K562 (cell line): ENCODE data around the gene HNMT. TPM values are rescaled to one million over a fixed set of nuclear protein-coding genes. Genes with fewer than 3 reads are reported as not detected.

Experiments
- BRCA1 ChIP-seq, 2 experiments: fragments of 450-650 bp in 1 of 2; sonication (generic) in 1 of 2; formaldehyde crosslinking in 1 of 2; IDR thresholded peaks; 2 replicates each; pipeline versions ENCODE4 v1.5.0 to v1.6.1; 2017 to 2020; ENCODE audit warnings: mild to moderate bottlenecking in 1 of 2, missing genetic modification reagents in 1 of 2
- MTA2 ChIP-seq: fragments of 450-650 bp; IDR thresholded peaks from 2 replicates; pipeline ENCODE4 v1.6.1; 2016; ENCODE audit warnings: low read depth
- NELFE ChIP-seq: IDR thresholded peaks from 2 replicates; pipeline ENCODE4 v1.6.1; 2011; ENCODE audit warnings: mild to moderate bottlenecking; ENCODE audit not compliant: insufficient read depth, insufficient read length
- NR2C2 ChIP-seq, 2 experiments: fragments of 200-800 bp in 1 of 2; sonication (Bioruptor generic) in 1 of 2; sonication (generic) in 1 of 2; formaldehyde crosslinking in 1 of 2; IDR thresholded peaks; 2 replicates each; pipeline versions ENCODE4 v1.6.1 to v1.8.0; 2016 to 2022; ENCODE audit warnings: mild to moderate bottlenecking in 1 of 2, missing compliant biosample characterization in 1 of 2, missing genetic modification characterization in 1 of 2, missing genetic modification reagents in 1 of 2
- SMARCA4 ChIP-seq: fragments of 450-650 bp; IDR thresholded peaks from 2 replicates; pipeline ENCODE4 v1.6.1; 2016
- TCF7L2 ChIP-seq: fragments of 150-350 bp; IDR thresholded peaks from 2 replicates; pipeline ENCODE4 v1.6.1; 2016; ENCODE audit warnings: low read depth, mild to moderate bottlenecking, low read length, moderate library complexity
- ZNF24 ChIP-seq: fragments of 450-650 bp; IDR thresholded peaks from 2 replicates; pipeline ENCODE4 v1.6.1; 2016
- polyA plus RNA-seq, 8 experiments: library from polyadenylated mRNA; depleted of rRNA in 4 of 8; stranded (reverse) in 5 of 8; unstranded in 3 of 8; fragments of >200 nt; fragmentation: Nextera tagmentation in 2 of 8; fragmentation: Illumina TruSeq in 1 of 8; extraction: Ambion mirVana in 2 of 8; extraction: Trizol in 1 of 8; gene quantifications; 2 replicates each; pipeline versions ENCODE4 v1.2.1 to v1.2.3, GENCODE V29; 2011 to 2014; ENCODE audit warnings: inconsistent platforms in 1 of 8, missing spikeins in 1 of 8
- total RNA-seq, 7 experiments: library from RNA; depleted of rRNA in 6 of 7; stranded (reverse); fragments of >200 nt in 6 of 7; fragmentation: Illumina TruSeq in 2 of 7; extraction: Trizol in 2 of 7; gene quantifications; 2 replicates each; pipeline versions ENCODE4 v1.2.1 to v1.2.3, GENCODE V29; 2011 to 2021; ENCODE audit warnings: low replicate concordance in 1 of 7
- TF ChIP-seq, protein P1 (sequence below): fragments of 250-450 bp; sonication (Bioruptor Pico); IDR thresholded peaks from 2 replicates; pipeline ENCODE4 v1.5.0; 2022; ENCODE audit warnings: mild to moderate bottlenecking
- TF ChIP-seq, protein P2 (sequence below): fragments of 450-650 bp; IDR thresholded peaks from 2 replicates; pipeline ENCODE4 v1.6.1; 2018; ENCODE audit not compliant: partially characterized antibody
- TF ChIP-seq, protein P3 (sequence below), 2 experiments: fragments of 200-800 bp in 1 of 2; sonication (Bioruptor generic) in 1 of 2; sonication (generic) in 1 of 2; formaldehyde crosslinking in 1 of 2; IDR thresholded peaks in 1 of 2; conservative IDR thresholded peaks in 1 of 2; 2 replicates each; pipeline versions ENCODE4 v1.5.0 to v1.6.1; 2016 to 2020; ENCODE audit warnings: missing compliant biosample characterization in 1 of 2, missing genetic modification characterization in 1 of 2, missing genetic modification reagents in 1 of 2
- TF ChIP-seq, protein P4 (sequence below): fragments of 450-650 bp; IDR thresholded peaks from one replicate; pipeline ENCODE4 v1.6.1; 2018; ENCODE audit warnings: mild to moderate bottlenecking, moderate library complexity; ENCODE audit not compliant: partially characterized antibody

The HNMT gene
- total and polyA plus RNA-seq, 9 of the 15 experiments (the other 6 are each of a cell fraction or from before 2014, with no cell fraction given): 3.1 to 10.9 (median 5.3) TPM

DNA sequence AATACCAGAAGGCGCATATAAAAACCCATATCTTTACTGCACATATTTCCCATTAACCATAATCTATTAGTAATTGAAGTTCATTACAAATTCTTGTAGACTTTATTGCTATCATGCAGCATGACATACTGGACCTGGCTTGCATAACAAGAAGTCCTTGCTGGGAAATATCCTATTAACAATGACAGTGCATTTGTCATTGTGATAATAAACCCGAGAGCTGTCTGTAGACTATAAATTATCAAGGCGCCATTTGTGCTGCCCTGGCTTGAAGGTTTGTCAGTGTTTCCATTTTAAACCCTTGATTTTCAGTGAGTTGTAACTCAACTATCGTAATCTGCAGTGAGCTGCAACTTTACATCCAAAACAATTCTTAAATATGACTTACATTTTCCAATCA lies 59.0 kb downstream of the HNMT start (continued):
- TF ChIP-seq, protein P1, sequence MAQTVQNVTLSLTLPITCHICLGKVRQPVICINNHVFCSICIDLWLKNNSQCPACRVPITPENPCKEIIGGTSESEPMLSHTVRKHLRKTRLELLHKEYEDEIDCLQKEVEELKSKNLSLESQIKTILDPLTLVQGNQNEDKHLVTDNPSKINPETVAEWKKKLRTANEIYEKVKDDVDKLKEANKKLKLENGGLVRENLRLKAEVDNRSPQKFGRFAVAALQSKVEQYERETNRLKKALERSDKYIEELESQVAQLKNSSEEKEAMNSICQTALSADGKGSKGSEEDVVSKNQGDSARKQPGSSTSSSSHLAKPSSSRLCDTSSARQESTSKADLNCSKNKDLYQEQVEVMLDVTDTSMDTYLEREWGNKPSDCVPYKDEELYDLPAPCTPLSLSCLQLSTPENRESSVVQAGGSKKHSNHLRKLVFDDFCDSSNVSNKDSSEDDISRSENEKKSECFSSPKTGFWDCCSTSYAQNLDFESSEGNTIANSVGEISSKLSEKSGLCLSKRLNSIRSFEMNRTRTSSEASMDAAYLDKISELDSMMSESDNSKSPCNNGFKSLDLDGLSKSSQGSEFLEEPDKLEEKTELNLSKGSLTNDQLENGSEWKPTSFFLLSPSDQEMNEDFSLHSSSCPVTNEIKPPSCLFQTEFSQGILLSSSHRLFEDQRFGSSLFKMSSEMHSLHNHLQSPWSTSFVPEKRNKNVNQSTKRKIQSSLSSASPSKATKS (CRISPR knock-in tag): no peak
- TF ChIP-seq ZNF24 (0 out of 2 replicates have a peak, but pooled peaks have one; percentile 19), BRCA1 (IDR thresholded peaks at IDR 0.05) (no peak), BRCA1 (CRISPR knock-in tag; IDR thresholded peaks at IDR 0.05) (no peak), MTA2 (no peak), NELFE (no peak), TCF7L2 (no peak), SMARCA4 (peak; percentile 80), NR2C2 (CRISPR knock-in tag; IDR thresholded peaks at IDR 0.05) (no peak), NR2C2 (tag; IDR thresholded peaks at IDR 0.05) (no peak)
- TF ChIP-seq, protein P2, sequence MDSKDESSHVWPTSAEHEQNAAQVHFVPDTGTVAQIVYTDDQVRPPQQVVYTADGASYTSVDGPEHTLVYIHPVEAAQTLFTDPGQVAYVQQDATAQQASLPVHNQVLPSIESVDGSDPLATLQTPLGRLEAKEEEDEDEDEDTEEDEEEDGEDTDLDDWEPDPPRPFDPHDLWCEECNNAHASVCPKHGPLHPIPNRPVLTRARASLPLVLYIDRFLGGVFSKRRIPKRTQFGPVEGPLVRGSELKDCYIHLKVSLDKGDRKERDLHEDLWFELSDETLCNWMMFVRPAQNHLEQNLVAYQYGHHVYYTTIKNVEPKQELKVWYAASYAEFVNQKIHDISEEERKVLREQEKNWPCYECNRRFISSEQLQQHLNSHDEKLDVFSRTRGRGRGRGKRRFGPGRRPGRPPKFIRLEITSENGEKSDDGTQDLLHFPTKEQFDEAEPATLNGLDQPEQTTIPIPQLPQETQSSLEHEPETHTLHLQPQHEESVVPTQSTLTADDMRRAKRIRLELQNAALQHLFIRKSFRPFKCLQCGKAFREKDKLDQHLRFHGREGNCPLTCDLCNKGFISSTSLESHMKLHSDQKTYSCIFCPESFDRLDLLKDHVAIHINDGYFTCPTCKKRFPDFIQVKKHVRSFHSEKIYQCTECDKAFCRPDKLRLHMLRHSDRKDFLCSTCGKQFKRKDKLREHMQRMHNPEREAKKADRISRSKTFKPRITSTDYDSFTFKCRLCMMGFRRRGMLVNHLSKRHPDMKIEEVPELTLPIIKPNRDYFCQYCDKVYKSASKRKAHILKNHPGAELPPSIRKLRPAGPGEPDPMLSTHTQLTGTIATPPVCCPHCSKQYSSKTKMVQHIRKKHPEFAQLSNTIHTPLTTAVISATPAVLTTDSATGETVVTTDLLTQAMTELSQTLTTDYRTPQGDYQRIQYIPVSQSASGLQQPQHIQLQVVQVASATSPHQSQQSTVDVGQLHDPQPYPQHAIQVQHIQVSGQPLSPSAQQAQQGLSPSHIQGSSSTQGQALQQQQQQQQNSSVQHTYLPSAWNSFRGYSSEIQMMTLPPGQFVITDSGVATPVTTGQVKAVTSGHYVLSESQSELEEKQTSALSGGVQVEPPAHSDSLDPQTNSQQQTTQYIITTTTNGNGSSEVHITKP: no peak
- TF ChIP-seq, protein P3, sequence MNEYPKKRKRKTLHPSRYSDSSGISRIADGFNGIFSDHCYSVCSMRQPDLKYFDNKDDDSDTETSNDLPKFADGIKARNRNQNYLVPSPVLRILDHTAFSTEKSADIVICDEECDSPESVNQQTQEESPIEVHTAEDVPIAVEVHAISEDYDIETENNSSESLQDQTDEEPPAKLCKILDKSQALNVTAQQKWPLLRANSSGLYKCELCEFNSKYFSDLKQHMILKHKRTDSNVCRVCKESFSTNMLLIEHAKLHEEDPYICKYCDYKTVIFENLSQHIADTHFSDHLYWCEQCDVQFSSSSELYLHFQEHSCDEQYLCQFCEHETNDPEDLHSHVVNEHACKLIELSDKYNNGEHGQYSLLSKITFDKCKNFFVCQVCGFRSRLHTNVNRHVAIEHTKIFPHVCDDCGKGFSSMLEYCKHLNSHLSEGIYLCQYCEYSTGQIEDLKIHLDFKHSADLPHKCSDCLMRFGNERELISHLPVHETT (CRISPR knock-in tag; conservative IDR thresholded peaks at IDR 0.05 in 1 of 2, IDR thresholded peaks at IDR 0.05 in 1 of 2): no peak
- TF ChIP-seq, protein P4, sequence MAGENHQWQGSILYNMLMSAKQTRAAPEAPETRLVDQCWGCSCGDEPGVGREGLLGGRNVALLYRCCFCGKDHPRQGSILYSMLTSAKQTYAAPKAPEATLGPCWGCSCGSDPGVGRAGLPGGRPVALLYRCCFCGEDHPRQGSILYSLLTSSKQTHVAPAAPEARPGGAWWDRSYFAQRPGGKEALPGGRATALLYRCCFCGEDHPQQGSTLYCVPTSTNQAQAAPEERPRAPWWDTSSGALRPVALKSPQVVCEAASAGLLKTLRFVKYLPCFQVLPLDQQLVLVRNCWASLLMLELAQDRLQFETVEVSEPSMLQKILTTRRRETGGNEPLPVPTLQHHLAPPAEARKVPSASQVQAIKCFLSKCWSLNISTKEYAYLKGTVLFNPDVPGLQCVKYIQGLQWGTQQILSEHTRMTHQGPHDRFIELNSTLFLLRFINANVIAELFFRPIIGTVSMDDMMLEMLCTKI: no peak
